ENCODE measurements around the gene ABHD5.

DNA sequence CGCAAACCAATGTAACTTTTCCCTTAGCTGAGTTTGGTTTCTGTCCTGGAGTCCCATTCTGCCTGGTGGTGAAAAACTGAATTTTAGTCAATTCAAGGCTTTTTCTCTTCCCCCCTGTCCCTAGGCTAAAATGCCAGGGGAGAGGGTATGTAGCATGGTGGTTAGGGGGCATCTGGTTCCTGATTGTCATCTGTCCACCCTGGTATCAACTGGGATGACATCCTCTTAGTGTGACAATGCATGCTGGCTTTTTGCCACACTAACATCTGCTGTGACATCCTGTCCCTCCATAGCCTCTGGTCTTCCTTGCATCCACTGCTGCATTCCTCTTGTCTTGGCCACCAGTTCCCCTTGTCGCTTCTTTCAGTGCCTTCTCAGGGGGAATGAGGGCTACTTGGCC lies 73.7 kb downstream of the ABHD5 start:
- no peak for TF ChIP-seq SMAD4 (CRISPR knock-in tag; IDR thresholded peaks at IDR 0.05)
- TF ChIP-seq, protein P1, sequence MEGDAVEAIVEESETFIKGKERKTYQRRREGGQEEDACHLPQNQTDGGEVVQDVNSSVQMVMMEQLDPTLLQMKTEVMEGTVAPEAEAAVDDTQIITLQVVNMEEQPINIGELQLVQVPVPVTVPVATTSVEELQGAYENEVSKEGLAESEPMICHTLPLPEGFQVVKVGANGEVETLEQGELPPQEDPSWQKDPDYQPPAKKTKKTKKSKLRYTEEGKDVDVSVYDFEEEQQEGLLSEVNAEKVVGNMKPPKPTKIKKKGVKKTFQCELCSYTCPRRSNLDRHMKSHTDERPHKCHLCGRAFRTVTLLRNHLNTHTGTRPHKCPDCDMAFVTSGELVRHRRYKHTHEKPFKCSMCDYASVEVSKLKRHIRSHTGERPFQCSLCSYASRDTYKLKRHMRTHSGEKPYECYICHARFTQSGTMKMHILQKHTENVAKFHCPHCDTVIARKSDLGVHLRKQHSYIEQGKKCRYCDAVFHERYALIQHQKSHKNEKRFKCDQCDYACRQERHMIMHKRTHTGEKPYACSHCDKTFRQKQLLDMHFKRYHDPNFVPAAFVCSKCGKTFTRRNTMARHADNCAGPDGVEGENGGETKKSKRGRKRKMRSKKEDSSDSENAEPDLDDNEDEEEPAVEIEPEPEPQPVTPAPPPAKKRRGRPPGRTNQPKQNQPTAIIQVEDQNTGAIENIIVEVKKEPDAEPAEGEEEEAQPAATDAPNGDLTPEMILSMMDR (IDR thresholded peaks at IDR 0.05) = no peak
- no peak for TF ChIP-seq ZBTB21 (CRISPR knock-in tag; IDR thresholded peaks at IDR 0.05; ENCODE audit: borderline replicate concordance)
- TF ChIP-seq, protein P2, sequence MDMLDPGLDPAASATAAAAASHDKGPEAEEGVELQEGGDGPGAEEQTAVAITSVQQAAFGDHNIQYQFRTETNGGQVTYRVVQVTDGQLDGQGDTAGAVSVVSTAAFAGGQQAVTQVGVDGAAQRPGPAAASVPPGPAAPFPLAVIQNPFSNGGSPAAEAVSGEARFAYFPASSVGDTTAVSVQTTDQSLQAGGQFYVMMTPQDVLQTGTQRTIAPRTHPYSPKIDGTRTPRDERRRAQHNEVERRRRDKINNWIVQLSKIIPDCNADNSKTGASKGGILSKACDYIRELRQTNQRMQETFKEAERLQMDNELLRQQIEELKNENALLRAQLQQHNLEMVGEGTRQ (CRISPR knock-in tag; IDR thresholded peaks at IDR 0.05) = no peak
- TF ChIP-seq, protein P3, sequence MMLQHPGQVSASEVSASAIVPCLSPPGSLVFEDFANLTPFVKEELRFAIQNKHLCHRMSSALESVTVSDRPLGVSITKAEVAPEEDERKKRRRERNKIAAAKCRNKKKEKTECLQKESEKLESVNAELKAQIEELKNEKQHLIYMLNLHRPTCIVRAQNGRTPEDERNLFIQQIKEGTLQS (CRISPR knock-in tag; conservative IDR thresholded peaks at IDR 0.05) = no peak
- TF ChIP-seq, protein P4, sequence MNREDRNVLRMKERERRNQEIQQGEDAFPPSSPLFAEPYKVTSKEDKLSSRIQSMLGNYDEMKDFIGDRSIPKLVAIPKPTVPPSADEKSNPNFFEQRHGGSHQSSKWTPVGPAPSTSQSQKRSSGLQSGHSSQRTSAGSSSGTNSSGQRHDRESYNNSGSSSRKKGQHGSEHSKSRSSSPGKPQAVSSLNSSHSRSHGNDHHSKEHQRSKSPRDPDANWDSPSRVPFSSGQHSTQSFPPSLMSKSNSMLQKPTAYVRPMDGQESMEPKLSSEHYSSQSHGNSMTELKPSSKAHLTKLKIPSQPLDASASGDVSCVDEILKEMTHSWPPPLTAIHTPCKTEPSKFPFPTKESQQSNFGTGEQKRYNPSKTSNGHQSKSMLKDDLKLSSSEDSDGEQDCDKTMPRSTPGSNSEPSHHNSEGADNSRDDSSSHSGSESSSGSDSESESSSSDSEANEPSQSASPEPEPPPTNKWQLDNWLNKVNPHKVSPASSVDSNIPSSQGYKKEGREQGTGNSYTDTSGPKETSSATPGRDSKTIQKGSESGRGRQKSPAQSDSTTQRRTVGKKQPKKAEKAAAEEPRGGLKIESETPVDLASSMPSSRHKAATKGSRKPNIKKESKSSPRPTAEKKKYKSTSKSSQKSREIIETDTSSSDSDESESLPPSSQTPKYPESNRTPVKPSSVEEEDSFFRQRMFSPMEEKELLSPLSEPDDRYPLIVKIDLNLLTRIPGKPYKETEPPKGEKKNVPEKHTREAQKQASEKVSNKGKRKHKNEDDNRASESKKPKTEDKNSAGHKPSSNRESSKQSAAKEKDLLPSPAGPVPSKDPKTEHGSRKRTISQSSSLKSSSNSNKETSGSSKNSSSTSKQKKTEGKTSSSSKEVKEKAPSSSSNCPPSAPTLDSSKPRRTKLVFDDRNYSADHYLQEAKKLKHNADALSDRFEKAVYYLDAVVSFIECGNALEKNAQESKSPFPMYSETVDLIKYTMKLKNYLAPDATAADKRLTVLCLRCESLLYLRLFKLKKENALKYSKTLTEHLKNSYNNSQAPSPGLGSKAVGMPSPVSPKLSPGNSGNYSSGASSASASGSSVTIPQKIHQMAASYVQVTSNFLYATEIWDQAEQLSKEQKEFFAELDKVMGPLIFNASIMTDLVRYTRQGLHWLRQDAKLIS (CRISPR knock-in tag; IDR thresholded peaks at IDR 0.05; ENCODE audit: borderline replicate concordance) = no peak
- no peak for TF ChIP-seq TCF7 (CRISPR knock-in tag; IDR thresholded peaks at IDR 0.05; ENCODE audit: low read depth)
- no peak for TF ChIP-seq NFYB (CRISPR knock-in tag; conservative IDR thresholded peaks at IDR 0.05; ENCODE audit: low read depth)
- no peak for TF ChIP-seq SP1 (CRISPR knock-in tag; conservative IDR thresholded peaks at IDR 0.05)
